Measurements from ENCODE around the gene C17orf75.

DNA sequence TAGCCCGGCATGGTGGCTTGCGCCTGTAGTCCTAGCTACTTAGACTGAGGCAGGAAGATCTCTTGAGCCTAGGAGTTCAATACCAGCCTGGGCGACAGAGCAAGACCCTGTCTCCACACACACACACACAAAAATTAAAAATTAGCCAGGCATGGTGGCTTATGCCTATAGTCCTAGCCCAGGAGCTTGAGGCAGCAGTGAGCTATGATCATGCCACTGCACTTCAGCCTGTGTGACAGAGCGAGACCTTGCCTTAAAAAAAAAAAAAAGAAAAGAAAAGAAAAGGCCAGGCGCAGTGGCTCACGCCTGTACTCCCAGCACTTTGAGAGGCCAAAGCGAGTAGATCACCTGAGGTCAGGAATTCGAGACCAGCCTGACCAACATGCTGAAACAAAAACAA, 23.9 kb downstream of the C17orf75 start:
- TF ChIP-seq, protein P1, sequence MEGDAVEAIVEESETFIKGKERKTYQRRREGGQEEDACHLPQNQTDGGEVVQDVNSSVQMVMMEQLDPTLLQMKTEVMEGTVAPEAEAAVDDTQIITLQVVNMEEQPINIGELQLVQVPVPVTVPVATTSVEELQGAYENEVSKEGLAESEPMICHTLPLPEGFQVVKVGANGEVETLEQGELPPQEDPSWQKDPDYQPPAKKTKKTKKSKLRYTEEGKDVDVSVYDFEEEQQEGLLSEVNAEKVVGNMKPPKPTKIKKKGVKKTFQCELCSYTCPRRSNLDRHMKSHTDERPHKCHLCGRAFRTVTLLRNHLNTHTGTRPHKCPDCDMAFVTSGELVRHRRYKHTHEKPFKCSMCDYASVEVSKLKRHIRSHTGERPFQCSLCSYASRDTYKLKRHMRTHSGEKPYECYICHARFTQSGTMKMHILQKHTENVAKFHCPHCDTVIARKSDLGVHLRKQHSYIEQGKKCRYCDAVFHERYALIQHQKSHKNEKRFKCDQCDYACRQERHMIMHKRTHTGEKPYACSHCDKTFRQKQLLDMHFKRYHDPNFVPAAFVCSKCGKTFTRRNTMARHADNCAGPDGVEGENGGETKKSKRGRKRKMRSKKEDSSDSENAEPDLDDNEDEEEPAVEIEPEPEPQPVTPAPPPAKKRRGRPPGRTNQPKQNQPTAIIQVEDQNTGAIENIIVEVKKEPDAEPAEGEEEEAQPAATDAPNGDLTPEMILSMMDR (IDR thresholded peaks at IDR 0.05), result no peak
- no peak for TF ChIP-seq EZH2 (IDR thresholded peaks at IDR 0.05; ENCODE audit: borderline replicate concordance, insufficient read depth, low read depth, low read length, poor library complexity, severe bottlenecking)
